A673 (cell line): Measurements from ENCODE around the gene INTS11. TPM values are rescaled to one million over a fixed set of nuclear protein-coding genes. Genes with fewer than 3 reads are reported as not detected.

ENCODE experiments used
- BruUV-seq: library from RNA; stranded (reverse); fragments of 400-500 nt; replicated peaks from 2 replicates; lab custom pipeline; 2021; lab: Mats Ljungman, UMichigan
- CTCF ChIA-PET: fragments of 300-600 bp; sonication (Branson Sonifier 250); formaldehyde crosslinking; loops from one replicate; lab custom pipeline; 2022; ENCODE audit warnings: antibody characterized with exemption; lab: Charles Lee
- POLR2A ChIA-PET: fragments of 300-600 bp; sonication (Branson Sonifier 250); formaldehyde crosslinking; loops from one replicate; lab custom pipeline; 2022; ENCODE audit warnings: antibody characterized with exemption; ENCODE audit not compliant: low non-redundant PET; lab: Charles Lee
- DNase-seq: peaks from one replicate; pipeline ENCODE4 v3.0.0-alpha.2; 2015; ENCODE audit warnings: low spot score
- H3K27ac ChIP-seq: fragments of 200-600 bp; sonication (generic); 2 replicates; pipeline ENCODE4 v1.5.1; 2016; ENCODE audit warnings: mixed run types, low read depth, mild to moderate bottlenecking, mixed read lengths, antibody characterized with exemption, low read length; ENCODE audit not compliant: poor library complexity, severe bottlenecking
- H3K27me3 ChIP-seq: fragments of 200-600 bp; sonication (generic); replicated peaks from 2 replicates; pipeline ENCODE4 v1.6.1; 2017; ENCODE audit warnings: mixed run types, low read depth, mild to moderate bottlenecking, mixed read lengths, antibody characterized with exemption, low read length; ENCODE audit not compliant: insufficient read depth, poor library complexity
- H3K36me3 ChIP-seq: fragments of 200-600 bp; sonication (generic); 2 replicates; pipeline ENCODE4 v1.6.1; 2016; ENCODE audit warnings: mixed run types, mild to moderate bottlenecking, mixed read lengths, antibody characterized with exemption, low read length; ENCODE audit not compliant: insufficient read depth, poor library complexity, severe bottlenecking
- H3K4me1 ChIP-seq: fragments of 200-600 bp; sonication (generic); 2 replicates; pipeline ENCODE4 v1.6.1; 2017; ENCODE audit warnings: mixed run types, mild to moderate bottlenecking, mixed read lengths, antibody characterized with exemption, low read length; ENCODE audit not compliant: insufficient read depth, poor library complexity, severe bottlenecking
- H3K4me3 ChIP-seq: fragments of 200-600 bp; sonication (generic); 2 replicates; pipeline ENCODE4 v1.5.1; 2016; ENCODE audit warnings: low read depth, mixed run types, mild to moderate bottlenecking, mixed read lengths, low read length; ENCODE audit not compliant: poor library complexity, severe bottlenecking
- H3K9me3 ChIP-seq: fragments of 200-600 bp; sonication (generic); 2 replicates; pipeline ENCODE4 v1.6.1; 2016; ENCODE audit warnings: mixed run types, low read depth, mild to moderate bottlenecking, mixed read lengths, antibody characterized with exemption, low read length; ENCODE audit not compliant: poor library complexity, severe bottlenecking
- CTCF ChIP-seq: fragments of 300-800, 200-600 bp; sonication (generic); conservative IDR thresholded peaks from 2 replicates; pipeline ENCODE4 v1.5.1; 2017; ENCODE audit warnings: low read depth, mild to moderate bottlenecking, antibody characterized with exemption, low read length, moderate library complexity, mixed read lengths
- EZH2 ChIP-seq: fragments of 200-600 bp; sonication (generic); IDR thresholded peaks from 2 replicates; pipeline ENCODE4 v1.6.1; 2017; ENCODE audit warnings: borderline replicate concordance, low read depth, mild to moderate bottlenecking, mixed read lengths, antibody characterized with exemption, low read length; ENCODE audit not compliant: poor library complexity, severe bottlenecking
- intact Hi-C: fragments of 100-400 bp; cut with micrococcal nuclease; formaldehyde crosslinking; loops from one replicate; pipeline ENCODE4 v1.10.0; 2022; ENCODE audit not compliant: unreplicated experiment
- total RNA-seq: library from RNA; stranded (reverse); gene quantifications from 2 replicates; pipeline ENCODE4 v1.2.3, GENCODE V29; 2021

Gene INTS11
- total RNA-seq, 1 experiment from 2014 or later = 156 TPM

DNA sequence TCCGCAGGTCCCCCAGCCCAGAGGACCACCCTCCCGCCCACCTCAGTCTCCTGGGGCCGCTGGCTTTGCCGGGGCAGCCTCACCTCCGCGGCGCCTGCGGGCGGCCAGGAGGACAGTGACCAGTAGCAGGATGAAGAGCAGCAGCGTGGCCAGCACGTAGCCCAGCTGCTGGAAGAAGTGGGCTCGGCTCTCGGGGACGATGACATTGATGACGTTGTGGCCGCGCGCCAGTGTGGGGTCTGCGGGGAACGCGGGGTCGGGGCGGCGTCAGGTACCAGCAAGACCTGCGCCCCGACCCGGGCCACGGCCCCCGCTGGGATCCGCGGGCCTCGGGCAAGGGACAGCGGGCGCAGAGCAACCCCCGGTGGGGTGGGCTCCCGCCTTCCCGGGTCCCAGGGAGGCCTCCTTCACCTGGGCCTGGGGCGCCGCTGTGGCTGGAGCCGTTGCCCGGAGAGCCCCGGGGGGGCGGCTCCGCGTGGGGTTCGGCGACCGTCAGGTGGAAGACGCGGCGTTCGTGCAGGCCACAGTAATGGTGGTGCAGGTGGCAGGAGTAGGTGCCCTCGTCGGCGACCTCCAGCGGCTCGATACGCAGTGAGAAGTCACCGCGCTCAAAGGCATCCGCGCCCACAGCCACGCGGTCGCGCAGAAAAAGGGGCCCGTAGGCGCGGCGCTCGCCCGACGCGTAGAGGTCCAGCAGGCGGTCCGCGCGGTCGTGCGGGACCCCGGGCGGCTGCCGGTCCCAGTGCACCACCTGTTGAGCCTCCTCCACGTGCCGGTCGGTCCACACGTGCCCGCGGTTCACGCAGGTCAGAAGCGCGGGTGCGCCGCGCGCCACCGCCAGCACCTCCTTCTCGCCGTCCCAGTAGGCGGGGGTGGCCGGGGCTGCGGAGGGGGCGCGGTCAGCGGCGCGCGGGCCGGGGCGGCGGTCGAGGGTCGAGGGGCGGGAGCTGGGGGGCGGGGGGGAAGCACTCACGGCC is 30.1 kb upstream of the INTS11 start:
- ChIA-PET CTCF (no interaction called here), POLR2A (no interaction called here)
- H3K27me3 ChIP-seq = peaks cover 5% of the 10 kb centered on the region
- no peaks in the 10 kb centered on the region for H3K9me3 ChIP-seq
- no peak for DNase-seq
- H3K36me3 ChIP-seq = no peaks in the 10 kb centered on the region
- TF ChIP-seq EZH2 (no peak), CTCF (no peak)
- intact Hi-C loops = no loop called here
- no peak overlapping the region for H3K4me3 ChIP-seq
- BruUV-seq = no TSS peak
- H3K4me1 ChIP-seq = no peaks in the 10 kb centered on the region
- no peak overlapping the region for H3K27ac ChIP-seq

DNA sequence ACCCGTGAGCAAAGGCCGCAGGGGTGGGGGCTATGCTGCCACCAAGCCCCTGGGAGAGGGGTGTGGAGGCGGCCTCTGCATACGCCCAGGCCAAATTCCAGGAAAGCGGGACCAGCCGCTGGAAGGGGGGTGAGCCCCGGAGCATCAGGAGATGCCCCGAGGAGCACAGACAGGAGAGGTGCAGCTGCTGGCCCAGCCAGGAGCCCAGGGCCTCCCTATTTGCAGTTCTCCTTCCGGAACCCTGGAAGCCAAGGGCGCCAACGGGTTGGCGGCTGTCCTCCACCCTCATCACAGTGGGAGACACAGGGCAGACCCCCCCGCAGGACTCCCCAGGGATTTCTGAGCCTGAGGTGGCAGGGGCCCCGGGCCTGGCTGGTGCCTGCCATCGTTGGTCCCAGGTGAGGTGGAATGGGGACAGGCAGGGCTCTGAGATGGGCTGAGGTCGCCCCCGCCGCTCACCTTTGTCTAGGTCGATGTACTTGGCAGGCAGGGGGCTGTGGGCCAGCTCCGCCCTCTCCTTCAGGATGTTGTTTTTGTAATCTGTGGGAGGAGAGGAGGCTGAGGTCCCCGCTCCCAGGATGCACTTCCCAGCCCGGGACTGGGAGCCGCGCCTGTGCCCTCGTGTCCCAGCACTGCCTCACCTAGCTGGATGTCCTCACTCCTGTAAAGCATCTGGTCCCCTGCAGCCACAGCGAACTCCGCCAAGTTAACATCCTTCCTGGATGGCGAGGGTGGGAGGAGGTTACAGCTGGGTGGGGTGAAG is 29.1 kb upstream of the INTS11 start:
- ChIA-PET POLR2A (no interaction called here), CTCF (no interaction called here)
- intact Hi-C loops = no loop called here
- H3K27ac ChIP-seq = no peak overlapping the region
- H3K36me3 ChIP-seq = no peaks in the 10 kb centered on the region
- H3K9me3 ChIP-seq = no peaks in the 10 kb centered on the region
- H3K27me3 ChIP-seq = peaks cover 5% of the 10 kb centered on the region
- no peak for TF ChIP-seq EZH2
- TF ChIP-seq CTCF = no peak
- no peak overlapping the region for H3K4me3 ChIP-seq
- no peaks in the 10 kb centered on the region for H3K4me1 ChIP-seq
- DNase-seq = no peak
- no TSS peak for BruUV-seq

DNA sequence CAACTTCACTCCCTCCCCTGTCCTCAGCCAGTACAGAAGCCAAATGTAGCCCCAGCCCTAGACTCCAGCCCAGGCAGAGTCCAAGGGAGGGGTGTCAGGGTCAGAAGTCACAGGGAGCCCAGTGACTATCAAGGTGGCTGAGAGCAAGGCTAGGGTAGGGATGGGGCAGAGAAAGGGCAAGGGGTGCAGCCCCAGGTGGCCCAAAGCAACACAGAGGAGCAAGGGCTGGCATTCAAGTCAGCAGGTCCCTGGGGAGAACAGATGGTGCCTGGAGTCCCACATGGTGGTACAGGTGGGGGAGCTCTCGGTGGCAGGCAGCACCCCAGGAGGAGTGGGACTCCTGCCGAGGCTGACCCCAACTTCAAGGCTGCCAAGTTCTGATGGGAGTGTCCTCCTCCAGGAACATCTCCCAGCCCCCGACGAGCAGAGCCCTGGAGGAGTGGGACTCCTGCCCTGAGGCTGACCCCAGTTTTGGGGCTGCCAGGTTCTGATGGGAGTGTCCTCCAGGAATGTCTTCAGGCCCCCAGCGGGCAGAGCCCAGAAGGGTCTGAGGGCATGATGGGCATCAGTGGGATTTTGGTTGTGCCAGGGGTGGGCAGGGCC is 28.4 kb upstream of the INTS11 start:
- intact Hi-C loops = no loop called here
- no peak for DNase-seq
- H3K27ac ChIP-seq = no peak overlapping the region
- peaks cover 5% of the 10 kb centered on the region for H3K27me3 ChIP-seq
- CTCF ChIA-PET = no interaction called here
- H3K36me3 ChIP-seq = no peaks in the 10 kb centered on the region
- H3K9me3 ChIP-seq = no peaks in the 10 kb centered on the region
- no peak overlapping the region for H3K4me3 ChIP-seq
- no TSS peak for BruUV-seq
- no peaks in the 10 kb centered on the region for H3K4me1 ChIP-seq
- TF ChIP-seq CTCF (no peak), EZH2 (no peak)
- POLR2A ChIA-PET = no interaction called here
